ENCODE measurements around the gene SRM.

DNA sequence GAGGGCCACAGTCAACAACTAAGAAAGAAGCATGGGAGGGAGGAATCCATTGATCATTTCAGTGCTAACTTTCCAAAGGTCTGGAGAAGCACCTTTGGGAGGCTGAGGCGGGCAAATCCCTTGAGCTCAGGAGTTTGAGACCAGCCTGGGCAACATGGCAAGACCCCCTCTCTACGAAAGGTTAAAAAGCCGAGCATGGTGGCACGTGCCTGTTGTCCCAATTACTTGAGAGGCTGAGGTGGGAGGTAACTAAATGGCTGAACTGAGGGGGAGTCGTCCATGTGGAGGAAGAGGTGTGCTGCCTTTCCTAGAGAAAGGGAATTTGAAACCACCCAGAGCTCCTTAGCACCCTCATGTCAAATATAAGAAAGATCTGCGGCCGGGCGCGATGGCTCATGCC is 29.0 kb downstream of the SRM start:
- TF ChIP-seq, protein P1, sequence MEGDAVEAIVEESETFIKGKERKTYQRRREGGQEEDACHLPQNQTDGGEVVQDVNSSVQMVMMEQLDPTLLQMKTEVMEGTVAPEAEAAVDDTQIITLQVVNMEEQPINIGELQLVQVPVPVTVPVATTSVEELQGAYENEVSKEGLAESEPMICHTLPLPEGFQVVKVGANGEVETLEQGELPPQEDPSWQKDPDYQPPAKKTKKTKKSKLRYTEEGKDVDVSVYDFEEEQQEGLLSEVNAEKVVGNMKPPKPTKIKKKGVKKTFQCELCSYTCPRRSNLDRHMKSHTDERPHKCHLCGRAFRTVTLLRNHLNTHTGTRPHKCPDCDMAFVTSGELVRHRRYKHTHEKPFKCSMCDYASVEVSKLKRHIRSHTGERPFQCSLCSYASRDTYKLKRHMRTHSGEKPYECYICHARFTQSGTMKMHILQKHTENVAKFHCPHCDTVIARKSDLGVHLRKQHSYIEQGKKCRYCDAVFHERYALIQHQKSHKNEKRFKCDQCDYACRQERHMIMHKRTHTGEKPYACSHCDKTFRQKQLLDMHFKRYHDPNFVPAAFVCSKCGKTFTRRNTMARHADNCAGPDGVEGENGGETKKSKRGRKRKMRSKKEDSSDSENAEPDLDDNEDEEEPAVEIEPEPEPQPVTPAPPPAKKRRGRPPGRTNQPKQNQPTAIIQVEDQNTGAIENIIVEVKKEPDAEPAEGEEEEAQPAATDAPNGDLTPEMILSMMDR (IDR thresholded peaks at IDR 0.05) = no peak
- TF ChIP-seq POLR2A (IDR thresholded peaks at IDR 0.05) = no peak
- no peak for TF ChIP-seq EP300 (IDR thresholded peaks at IDR 0.05)

All from tibial nerve (tissue), 4 donors.